GM19043 (cell line): ENCODE data around the gene GRN.
A peak's percentile ranks its signal among the peaks of the same experiment; 100 is the strongest.
"Not testable (repeated sequence)": the region's sequence is repeated elsewhere in the genome, so short reads cannot be mapped to it uniquely, and the experiment has no call there.

Experiments used
- ATAC-seq: cut with Tn5 transposase; IDR thresholded peaks from one replicate; pipeline ENCODE4 v1.9.1; 2021; ENCODE audit warnings: low read depth; ENCODE audit not compliant: unreplicated experiment

Gene GRN

DNA sequence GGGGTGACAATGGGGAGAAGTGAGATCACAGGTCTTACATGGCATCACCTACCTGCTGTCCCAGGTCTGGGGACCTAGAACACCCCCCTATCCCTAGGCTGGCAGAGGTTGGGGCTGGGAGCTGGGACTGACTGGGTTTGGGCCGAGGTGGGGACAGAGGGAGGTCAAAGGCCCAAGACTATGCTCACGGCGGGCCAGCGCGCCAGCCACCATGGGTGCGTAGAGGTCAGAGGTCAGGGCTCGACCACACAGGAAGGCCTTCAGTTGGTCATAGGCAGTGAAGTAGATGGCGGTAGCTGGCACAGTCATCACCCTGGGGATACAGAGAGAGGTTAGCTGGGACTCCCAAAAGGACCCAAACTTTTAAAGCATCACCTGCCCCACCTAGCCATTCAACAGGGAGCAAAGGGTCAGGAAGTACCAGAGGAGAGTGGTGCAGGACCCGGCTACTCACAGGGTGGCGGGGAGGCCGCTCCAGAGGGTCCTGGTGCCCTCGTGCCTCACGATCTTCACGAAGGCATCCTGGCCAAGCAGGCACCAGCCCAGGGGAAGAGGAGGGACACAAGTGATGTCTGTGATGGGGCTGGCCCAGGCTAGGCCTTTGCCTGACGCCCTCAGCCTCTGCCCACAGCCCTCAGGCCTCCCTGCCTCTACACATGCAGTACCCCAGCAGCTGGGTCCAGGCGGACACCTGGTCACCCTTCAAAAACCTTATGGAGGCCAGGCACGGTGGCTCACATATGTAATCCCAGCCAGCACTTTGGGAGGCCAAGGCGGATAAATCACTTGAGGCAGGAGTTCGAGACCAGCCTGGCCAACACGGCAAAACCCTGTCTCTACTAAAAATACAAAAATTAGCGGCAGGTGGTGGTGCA, 23.6 kb upstream of the GRN start:
- ATAC-seq = no peak

DNA sequence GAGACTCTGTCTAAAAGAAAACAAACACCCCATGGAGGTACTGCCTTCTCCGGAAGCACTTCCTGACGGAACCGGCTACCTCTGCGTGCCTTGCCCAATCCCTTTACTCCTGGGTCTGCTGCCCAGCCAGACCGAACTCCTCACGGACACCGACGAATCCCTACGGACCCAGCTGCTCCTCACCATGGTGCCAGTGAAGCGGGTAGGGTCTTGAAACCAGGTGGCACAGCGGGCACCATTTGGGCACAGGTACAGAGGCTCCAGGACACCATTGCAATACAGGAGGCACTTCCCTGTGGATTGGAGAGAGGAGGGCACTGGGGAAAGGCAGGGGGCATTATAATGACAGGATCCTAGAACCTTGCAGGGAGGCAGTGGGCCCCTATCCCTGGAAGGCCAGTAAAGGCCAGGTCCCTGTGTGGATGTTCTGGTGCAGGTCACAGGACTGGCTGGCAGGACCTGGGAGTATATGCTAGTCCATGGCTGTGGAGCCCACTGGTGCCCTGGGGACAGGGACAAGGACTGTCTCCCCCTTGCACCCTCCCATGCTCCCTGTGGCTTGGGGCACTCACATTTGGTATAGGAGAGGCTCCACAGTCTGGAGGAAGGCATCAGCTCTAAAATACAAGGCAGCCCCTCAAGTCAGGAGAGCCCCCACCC, 22.7 kb upstream of the GRN start:
- no peak for ATAC-seq

DNA sequence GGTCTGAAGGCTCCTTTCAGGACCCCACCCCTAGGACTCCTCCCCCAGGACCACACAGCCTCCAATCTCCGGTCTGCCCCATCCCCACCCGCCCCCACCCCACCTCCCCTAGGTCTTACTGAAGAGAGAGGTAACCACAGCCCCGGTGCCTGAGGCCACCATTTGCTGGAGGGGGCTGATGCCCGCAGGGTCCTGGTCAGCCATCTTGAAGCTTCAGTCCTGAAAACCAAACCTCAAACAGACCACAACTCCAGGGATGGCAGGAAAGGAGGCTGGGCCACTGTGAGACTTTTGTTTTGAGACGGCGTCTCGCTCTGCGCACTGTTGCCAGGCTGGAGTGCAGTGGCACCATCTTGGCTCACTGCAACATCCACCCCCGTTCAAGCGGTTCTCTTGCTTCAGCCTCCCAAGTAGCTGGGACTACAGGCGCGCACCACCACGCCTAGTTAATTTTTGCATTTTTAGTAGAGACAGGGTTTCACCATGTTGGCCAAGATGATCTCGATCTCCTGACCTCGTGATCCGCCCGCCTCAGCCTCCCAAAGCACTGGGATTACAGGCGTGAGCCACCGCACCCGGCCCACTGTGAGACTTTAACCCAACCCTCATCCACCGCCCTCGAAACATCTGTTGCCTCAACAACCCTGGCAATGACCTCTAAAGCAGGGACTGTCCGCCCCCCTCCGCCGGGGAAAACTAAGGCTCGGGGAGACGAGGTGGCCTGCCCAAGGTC, 21.6 kb upstream of the GRN start:
- ATAC-seq = no peak

DNA sequence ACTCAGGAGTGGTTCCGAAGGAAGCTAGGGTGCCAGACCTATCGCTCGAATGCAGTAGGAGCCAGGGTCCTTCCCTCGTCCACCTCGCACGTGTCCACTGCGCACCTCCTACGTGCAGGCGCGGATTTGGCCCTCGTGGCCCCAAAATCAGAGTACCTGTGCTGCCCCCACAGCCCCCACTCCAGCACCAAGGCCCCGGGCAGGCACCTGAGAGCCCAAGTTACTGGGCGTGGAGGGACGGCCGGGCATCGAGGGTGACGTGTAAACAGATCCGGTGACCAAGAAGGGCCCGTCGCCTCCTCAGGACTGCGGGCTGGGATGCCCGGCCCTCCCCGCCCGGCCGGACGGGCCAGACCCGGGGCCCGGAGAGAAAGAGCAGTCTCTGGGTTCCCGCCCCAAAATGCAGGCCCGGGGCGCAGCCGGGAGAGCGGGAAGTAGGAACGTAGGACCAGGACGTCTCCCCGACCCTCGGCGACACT, 21.0 kb upstream of the GRN start:
- no peak for ATAC-seq

DNA sequence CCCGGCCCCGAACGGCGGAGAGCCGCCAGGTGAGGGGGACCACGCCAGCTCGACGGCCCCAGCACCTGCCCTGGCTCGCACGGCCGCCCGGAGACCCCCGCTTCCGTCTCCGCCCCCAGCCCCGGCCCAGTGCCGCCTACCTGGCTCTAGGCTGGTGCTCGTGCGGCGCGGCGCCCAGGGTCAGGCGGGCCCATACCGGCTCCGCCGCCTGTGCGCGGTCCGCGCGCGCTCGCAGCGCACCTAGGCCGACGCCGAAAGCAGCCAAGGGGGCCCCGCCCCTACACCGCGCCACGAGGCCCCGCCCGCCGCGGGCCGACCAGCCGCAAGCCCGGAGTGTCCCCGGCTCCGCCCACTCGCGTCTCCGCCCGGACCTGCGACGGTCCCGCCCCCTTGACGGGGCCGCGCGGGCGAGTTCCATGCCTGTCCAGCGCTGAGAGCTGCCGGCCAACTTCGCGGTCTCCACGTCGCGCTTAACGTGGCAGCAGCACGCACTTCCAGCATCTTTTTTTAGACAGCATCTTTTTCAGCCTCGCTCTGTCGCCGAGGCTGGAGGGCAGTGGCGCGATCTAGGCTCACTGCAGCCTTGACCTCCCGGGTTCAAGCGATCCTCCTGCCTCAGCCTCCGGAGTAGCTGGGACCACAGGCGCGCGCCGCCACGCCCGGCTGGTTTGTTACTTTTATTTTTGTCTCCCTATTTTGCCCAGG, 20.4 kb upstream of the GRN start, which contains the start of gene SLC25A39:
TSS of gene SLC25A39 (minus strand) at position 253 of the 705 bp plus-strand sequence. CDS start 1,261 bp downstream, outside the sequence.
- ATAC-seq = peak; percentile 49

DNA sequence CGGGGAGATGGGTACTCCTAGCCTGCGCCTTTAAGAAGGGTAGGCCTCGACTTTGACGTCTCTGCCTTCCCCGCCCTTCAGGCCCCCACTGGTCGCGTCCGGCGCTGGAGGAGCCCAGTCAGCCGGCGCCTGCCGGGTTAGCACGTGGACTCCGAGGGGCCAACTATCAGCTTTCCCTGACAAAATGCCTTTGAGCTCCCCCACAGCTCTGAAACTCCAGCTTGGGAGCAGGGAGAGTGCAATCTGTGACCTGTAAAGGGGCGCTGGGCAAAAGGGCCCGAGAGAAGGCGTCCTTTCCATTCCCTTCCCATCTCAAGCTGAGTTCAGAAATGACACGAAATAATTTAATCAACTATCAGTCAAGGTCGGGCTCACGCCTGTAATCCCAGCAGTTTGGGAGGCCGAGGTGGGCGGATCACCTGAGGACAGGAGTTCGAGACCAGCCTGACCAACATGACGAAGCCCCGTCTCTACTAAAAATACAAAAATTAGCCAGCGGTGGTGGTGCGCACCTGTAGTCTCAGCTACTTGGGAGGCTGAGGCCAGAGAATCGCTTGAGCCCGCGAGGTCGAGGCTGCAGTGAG, 18.1 kb upstream of the GRN start:
- ATAC-seq = peak; percentile 63

DNA sequence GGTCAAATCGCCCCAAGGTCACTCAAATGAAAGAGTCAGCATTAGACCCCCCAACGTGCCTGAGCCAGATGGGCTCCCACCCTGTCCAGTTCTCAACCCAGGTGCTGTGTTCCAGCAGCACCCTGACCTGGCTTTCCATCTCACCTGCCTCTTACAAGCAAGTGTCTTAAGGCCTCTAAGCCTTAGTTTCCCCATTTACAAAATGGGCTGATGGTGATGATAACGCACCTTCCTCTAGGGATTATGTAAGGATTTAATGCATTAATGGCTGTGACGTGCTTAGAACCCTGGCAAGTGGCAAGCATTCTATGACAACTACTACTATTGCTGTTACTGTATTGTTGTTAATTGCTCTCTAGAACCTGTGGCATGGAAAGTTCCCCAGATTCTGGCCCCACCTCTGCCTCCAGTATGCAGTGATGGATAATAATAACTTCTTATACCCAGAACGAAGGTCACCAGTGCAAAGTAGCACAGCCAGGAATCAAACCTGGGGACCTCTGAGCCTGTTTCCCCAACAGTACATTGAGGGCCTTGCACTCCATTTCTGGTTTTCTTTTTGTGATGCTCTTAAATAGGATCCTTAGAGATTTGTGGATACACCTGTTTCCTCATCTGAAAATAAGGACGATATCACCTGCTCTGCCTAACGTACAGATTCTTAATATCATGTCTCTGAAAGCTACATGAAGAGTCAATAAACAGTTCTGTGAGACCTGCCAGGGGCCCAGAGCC, 17.2 kb upstream of the GRN start:
- ATAC-seq = no peak

DNA sequence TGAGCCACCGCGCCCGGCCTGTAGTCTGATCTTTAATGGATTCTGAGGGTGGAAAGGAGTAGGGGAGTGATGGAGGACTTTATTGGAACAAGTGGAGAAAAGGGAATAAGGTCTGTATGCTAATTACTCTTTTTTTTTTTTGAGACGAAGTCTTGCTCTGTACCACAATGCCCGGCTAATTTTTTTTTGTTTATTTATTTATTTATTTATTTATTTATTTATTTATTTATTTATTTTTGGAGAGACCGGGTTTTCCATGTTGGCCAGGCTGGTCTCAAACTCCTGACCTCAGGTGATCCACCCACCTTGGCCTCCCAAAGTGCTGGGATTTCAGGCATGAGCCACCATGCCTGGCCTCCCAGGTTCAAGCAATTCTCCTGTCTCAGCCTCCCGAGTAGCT, 15.6 kb upstream of the GRN start:
- ATAC-seq = not testable (repeated sequence)

DNA sequence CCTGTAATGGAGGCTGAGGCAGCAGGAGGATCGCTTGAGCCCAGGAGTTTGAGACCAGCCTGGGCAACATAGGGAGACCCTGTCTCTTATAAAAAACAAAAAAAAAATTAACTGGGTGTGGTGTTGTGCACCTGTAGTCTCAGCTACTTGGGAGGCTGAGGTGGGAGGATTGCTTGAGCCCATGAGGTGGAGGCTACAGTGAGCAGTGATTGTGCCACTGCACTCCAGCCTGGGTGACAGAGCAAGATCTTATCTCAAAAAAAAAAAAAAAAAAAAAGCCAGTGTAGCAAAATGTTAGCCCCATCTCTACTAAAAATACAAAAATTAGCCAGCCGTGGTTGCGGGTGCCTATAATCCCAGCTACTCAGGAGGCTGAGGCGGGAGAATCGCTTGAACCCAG, 14.8 kb upstream of the GRN start:
- not testable (repeated sequence) for ATAC-seq

DNA sequence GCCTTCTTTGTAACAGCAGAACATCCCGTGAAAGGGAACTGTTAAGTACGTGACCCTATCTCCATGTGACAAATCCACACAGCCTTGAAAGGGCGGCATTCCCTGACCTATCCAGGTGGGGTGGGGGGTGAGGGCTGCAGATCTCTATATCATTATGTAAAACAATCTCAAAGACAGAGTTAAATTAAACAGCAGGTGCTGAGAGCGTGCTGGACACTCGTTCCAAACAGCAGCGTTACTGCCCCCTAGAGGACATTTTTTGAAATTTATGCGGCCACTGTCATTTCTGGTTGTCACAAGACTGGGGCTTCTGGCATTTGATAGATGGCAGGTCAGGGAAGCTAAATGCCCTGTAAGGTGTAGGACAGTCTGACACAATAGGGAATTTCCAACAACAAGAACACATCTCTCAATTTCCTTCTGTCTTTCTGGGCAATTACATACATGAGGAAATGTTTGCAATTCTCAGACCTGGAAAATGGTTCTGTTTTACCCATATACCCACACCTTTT, 13.8 kb upstream of the GRN start:
- ATAC-seq = no peak

DNA sequence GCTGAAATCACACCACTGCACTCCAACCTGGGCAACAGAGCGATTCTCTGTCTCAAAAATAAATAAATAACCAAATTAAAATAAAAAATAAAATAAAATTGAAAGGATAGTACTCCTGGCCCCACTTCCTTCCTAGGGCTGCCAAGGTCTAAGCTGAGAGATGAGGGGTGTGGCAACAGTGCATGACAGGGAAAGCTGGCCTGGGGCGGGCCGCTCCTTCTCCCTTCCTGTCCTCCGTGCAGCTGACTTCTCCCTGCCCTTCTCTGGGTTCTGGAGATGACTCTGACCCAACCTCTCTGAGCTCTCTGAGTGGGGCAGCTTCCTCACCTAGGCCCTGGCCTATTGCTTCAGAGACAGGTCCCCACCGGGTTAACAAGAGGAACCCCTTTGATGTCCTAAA, 11.7 kb upstream of the GRN start:
- no peak for ATAC-seq

DNA sequence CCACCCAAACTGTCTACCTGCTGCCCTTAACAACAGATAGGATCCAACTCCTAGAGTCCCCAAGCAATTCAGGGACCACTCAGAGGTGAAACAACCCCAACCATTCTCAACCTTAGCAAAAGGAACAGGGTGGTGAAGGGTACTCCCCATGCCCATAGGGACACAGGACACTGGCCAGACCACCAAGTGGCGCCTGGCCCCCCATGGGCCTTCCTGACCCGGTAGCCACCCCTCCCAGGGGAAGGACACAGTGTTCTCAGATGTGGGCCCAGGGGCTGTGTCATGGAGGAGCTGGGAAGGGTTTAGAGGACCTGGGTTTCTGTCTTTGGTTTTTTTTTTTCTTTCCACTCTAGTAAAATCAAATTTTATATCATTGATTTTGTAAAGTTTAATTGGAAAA, 10.8 kb upstream of the GRN start:
- no peak for ATAC-seq

DNA sequence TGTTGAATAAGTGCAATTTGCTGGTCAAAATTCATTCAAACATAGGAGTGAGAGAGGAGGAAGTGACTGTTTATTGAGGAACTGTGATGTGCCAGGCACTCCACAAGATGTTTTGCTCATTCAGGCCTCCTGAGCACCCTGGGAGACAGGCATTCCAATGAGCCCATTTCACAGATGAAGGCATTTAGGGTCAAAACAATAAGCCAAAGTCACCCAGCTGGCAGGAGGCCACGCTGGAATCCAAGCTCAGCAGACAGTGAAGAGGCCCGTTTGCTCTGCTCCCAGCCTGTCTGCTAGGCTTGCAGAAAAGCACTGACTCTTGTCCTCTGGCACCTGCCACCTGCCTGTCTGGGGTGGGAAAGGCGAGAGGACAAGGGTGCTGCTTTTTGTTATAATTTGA, 10.4 kb upstream of the GRN start:
- ATAC-seq = no peak

DNA sequence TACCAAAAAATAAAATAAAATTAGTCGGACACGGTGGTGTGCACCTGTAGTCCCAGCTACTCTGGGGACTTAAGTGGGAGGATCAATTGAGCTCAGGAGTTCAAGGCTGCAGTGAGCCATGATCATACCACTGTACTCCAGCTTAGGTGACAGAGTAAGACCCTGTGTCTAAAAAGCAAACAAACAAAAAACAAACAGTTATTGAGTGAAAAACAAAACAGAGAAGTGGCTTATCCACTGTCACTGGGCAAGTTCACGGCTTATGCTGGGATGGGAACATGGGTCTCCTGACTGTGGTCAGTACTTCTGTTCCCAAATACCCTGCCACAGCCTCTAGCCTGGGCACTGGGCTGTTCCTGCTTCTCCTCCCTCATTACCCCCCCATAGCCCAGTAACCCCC, 9.5 kb upstream of the GRN start:
- ATAC-seq = no peak

DNA sequence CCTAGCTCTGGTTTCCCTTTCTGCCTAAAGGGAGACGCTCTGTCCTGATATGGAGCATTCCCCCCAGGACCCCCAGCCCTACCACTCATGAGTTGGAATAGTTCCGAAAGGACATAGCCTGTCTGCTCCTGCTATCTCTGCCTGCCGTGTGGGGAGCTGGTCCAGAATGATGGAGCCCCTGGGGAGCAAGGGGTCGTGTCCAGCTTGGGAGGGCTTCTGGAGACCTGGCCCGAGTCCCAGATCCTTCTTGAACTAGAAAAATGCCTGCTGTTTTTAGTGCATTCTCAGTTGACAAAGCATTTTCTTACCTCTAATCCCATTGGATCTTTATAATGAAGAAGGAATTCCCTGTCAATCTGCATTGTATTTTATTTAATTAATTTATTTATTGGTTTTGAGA, 9.1 kb upstream of the GRN start:
- no peak for ATAC-seq

DNA sequence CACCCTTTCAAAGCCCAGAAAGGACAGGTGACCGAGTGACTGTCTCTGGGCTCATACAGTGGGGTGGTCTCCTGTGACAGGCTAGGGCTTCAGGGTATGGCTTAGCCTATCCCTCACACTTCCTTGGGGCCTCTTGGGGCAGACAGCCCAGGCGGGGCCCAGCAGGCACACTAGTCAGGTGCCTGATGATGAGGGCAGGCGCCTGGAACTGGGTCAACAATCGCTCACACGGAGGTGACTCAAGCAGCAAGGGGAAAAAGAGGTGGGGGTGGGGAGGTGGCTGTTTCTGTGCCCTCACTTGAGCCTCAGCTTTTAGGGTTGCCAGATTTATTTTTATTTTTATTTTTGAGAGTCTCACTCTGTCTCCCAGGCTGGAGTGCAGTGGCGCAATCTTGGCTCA, 6.4 kb upstream of the GRN start:
- ATAC-seq = no peak

DNA sequence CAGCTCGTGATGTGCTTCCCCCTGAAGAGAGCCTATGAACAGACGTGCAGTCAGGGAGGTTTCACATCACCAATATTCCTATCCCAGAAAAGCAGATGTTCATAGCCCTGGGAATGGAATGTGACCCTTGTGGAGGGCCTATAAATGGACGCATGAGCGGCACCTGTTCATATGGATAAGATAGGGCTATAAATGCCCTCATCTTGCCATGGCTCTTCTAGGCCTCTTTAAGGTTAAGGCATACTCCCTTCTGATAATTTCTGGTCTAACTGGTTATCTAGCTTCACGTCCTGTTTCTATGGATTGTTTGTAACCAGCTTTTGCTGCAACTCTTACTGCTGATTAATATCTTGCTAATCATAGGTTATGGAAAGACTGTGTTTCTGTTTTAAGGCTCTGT, 4.5 kb upstream of the GRN start:
- ATAC-seq = not testable (repeated sequence)

DNA sequence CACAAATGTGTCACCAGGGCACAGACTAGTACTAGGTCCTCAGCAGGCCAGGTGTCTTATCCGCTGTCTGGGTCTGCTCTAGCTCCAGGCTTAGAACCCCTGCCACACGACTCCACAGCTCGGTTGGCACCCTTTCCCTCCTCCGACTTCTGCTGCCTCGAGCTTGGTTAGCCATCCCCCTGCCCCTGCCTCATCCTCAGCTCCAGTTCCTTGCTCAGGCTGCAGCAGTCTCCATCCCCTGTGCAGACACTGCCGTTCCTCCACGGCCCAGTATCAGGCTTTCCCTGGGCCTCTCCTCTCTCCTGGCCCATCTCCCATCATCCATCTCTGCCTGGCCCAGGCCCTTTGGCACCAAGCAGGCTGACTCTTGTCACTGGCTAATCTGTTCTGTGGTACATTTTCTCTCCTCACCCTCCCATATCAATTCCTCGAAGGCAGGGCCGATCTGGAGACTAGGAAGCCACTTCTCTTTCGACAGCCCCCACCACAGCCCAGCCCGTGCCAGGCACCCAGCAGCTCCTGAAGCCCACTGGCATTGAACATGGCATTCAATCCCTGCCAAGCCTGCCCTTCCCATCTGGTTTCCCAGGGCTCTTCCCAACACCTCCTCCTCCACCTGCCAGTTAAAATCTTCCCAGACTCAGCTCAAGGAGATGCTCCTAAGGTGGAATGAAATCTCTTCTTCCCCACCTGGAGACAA, 1.4 kb upstream of the GRN start:
- no peak for ATAC-seq
